Measurements from ENCODE around the gene ASCL2.

DNA sequence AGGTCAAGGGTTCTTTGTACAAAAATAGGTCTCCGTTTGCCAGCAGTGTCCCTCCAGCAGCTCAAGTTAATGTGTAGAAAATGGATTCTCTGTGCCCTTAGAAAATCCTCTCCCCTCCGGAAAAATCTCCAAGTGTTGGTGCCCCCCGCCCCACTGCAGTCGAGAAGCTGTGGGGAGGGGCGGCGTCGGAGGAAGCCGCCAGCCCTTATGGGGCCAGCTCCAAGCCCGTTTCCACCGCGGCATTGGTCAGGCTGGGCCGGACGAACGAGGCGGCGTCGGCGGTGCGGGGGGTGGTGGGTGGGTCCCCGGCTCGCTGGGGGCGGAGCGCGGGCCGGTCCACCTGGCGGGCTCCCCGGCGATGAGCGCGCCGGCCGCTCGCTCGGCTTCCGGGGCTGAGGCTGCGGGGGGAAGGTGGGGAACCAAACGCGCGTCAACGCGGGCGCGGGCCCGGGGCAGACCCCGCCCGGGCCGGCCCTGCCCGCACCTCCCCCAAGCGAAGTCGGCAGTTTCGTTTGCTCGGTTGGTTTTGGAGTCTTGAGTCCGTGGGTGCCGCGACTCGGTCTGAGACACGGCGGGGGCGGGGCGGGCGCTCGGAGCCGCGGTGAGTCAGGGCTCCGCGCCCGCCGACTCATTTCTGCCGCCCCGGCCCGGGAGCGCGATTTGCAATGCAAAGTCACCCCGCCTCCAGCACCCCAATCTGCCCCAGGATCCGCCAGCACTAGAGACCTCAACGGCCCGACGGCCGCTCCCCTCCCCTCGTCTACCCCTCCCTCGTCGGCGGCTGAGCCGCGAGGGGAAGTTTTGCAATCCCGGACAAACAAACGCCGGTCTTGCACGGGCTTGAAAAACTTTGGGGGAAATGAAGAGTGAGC lies 1.4 kb downstream of the ASCL2 start:
- no peak for TF ChIP-seq CTCF (conservative IDR thresholded peaks at IDR 0.05)
- TF ChIP-seq ZFX (IDR thresholded peaks at IDR 0.05): no peak
